Astrocyte (in vitro differentiated cells and primary cell): ENCODE results near the gene RASA2. TPM values are rescaled to one million over a fixed set of nuclear protein-coding genes. Genes with fewer than 3 reads are reported as not detected.

Source experiments
- DNase-seq: peaks from one replicate; pipeline ENCODE4 v3.0.0-alpha.2; 2010; ENCODE audit warnings: low read depth
- FAIRE-seq: peaks from 2 replicates; lab custom pipeline; 2011; peaks lifted over from hg19 to GRCh38; lab: Jason Lieb, UNC
- H2AFZ ChIP-seq: 2 replicates; pipeline ENCODE4 v1.6.0; 2012; ENCODE audit warnings: low read depth, low read length, inconsistent platforms
- H3K27ac ChIP-seq: 2 replicates; pipeline ENCODE4 v1.5.1; 2011; ENCODE audit warnings: low read depth, low read length, inconsistent platforms
- H3K27me3 ChIP-seq: 2 replicates; pipeline ENCODE4 v1.6.0; 2011; ENCODE audit warnings: low read length, inconsistent platforms; ENCODE audit not compliant: insufficient read depth
- H3K36me3 ChIP-seq: 2 replicates; pipeline ENCODE4 v1.5.1; 2011; ENCODE audit warnings: low read length, inconsistent platforms; ENCODE audit not compliant: insufficient read depth
- H3K4me1 ChIP-seq: 2 replicates; pipeline ENCODE4 v1.5.1; 2011; ENCODE audit warnings: low read length, inconsistent platforms; ENCODE audit not compliant: insufficient read depth
- H3K4me2 ChIP-seq: 2 replicates; pipeline ENCODE4 v1.6.0; 2012; ENCODE audit warnings: low read length, inconsistent platforms
- H3K4me3 ChIP-seq: 2 replicates; pipeline ENCODE4 v1.5.1; 2011; ENCODE audit warnings: low read depth, mild to moderate bottlenecking, low read length, inconsistent platforms; ENCODE audit not compliant: insufficient read depth
- H3K79me2 ChIP-seq: 2 replicates; pipeline ENCODE4 v1.6.0; 2012; ENCODE audit warnings: mild to moderate bottlenecking, low read length, inconsistent platforms; ENCODE audit not compliant: insufficient read depth
- H3K9ac ChIP-seq: 2 replicates; pipeline ENCODE4 v1.6.0; 2012; ENCODE audit warnings: mild to moderate bottlenecking, low read length, inconsistent platforms
- H3K9me3 ChIP-seq: 2 replicates; pipeline ENCODE4 v1.5.1; 2012; ENCODE audit warnings: low read depth, mild to moderate bottlenecking, low read length, inconsistent platforms; ENCODE audit not compliant: insufficient read depth
- H4K20me1 ChIP-seq: 2 replicates; pipeline ENCODE4 v1.6.0; 2012; ENCODE audit warnings: low read length, inconsistent platforms; ENCODE audit not compliant: insufficient read depth
- H3K27ac Mint-ChIP-seq: one replicate; pipeline ENCODE4 v1.8.0; 2021; ENCODE audit warnings: mild to moderate bottlenecking, mixed read lengths; ENCODE audit not compliant: unreplicated experiment
- H3K27me3 Mint-ChIP-seq: one replicate; pipeline ENCODE4 v1.8.0; 2021; ENCODE audit warnings: low read depth, mixed read lengths; ENCODE audit not compliant: unreplicated experiment
- H3K36me3 Mint-ChIP-seq: one replicate; pipeline ENCODE4 v1.8.0; 2021; ENCODE audit warnings: low read depth, mixed read lengths; ENCODE audit not compliant: unreplicated experiment
- H3K4me1 Mint-ChIP-seq: one replicate; pipeline ENCODE4 v1.8.0; 2021; ENCODE audit warnings: low read depth, mixed read lengths; ENCODE audit not compliant: unreplicated experiment
- H3K4me3 Mint-ChIP-seq: one replicate; pipeline ENCODE4 v1.8.0; 2021; ENCODE audit warnings: mild to moderate bottlenecking, moderate library complexity, mixed read lengths; ENCODE audit not compliant: unreplicated experiment
- H3K9me3 Mint-ChIP-seq: one replicate; pipeline ENCODE4 v1.8.0; 2021; ENCODE audit warnings: mild to moderate bottlenecking, mixed read lengths; ENCODE audit not compliant: unreplicated experiment
- CTCF ChIP-seq: IDR thresholded peaks from 2 replicates; pipeline ENCODE4 v1.5.1; 2011; ENCODE audit warnings: low read depth, mild to moderate bottlenecking, inconsistent platforms, low read length, moderate library complexity; ENCODE audit not compliant: insufficient read depth
- EZH2 ChIP-seq: IDR thresholded peaks from 2 replicates; pipeline ENCODE4 v1.6.1; 2012; ENCODE audit warnings: mild to moderate bottlenecking, low read length, inconsistent platforms; ENCODE audit not compliant: insufficient read depth
- total RNA-seq: library from RNA; stranded (reverse); gene quantifications from 2 replicates; pipeline ENCODE4 v1.2.1, GENCODE V29; 2021

RASA2 gene
- total RNA-seq, 1 donor from 2014 or later, result 19.0 TPM

DNA sequence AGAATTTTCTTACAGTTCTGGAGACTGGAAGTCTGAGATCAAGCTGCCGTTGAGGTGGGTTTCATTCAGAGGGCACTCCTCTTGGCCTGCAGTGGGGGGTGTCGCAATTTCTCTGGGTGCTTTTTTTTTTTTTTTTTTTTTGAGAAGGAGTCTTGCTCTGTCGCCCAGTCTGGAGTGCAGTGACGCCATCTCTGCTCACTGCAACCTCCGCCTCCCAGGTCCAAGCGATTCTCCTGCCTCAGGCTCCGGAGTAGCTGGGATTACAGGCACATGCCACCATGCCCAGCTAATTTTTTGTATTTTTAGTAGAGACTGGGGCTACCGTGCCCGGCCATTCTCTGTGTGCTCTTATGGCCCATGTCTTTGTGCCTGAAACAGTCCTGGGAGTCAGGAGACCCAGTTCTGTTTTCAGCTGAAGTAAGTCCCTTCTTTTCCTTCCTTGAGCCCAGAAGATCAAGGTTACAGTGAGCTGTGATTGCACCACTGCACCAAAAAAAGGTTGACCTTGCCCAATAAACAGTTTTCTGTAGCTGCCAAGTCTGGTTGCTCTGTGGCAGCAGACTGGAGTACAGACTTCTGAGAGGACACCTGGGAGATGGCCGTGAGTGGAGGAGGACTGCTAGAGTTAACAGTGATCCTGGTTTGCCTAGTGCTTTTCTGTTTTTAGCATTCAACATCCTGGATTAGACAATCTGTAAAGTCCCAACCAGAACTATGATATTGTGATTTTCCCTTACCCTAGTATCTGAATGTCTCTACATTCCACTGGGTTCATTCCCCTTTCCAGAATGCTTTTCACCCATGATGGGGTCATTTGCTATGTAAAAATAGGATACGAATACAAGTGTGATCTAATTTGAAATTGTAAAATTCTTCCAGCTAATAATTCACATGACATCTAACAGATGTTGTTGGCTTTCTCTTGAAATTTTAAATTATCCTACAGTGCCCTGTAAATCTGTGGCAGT is 174.7 kb downstream of the RASA2 start:
- DNase-seq, result no peak
- no peaks in the 10 kb centered on the region for H4K20me1 ChIP-seq
- H3K4me1 ChIP-seq, result peaks cover 16% of the 10 kb centered on the region
- no peaks in the 10 kb centered on the region for H3K79me2 ChIP-seq
- no peaks in the 10 kb centered on the region for H3K36me3 ChIP-seq
- TF ChIP-seq EZH2, result no peak
- TF ChIP-seq CTCF, result no peak
- Mint-ChIP-seq H3K27ac (no peak overlapping the region), H3K27me3 (peaks cover 36% of the 10 kb centered on the region), H3K4me3 (no peak overlapping the region), H3K36me3 (no peaks in the 10 kb centered on the region), H3K9me3 (peaks cover 3% of the 10 kb centered on the region), H3K4me1 (peaks cover 15% of the 10 kb centered on the region)
- no peak for FAIRE-seq
- H3K9me3 ChIP-seq, result no peaks in the 10 kb centered on the region
- no peak overlapping the region for H2AFZ ChIP-seq
- no peak overlapping the region for H3K4me2 ChIP-seq
- no peak overlapping the region for H3K9ac ChIP-seq
- H3K4me3 ChIP-seq, result no peak overlapping the region
- no peak overlapping the region for H3K27ac ChIP-seq
- H3K27me3 ChIP-seq, result peaks cover 4% of the 10 kb centered on the region

GRCh38 chr3:141663993-141664392 is 177.2 kb downstream of the RASA2 start:
- Histone ChIP-seq H3K4me2 (no peak overlapping the region), H3K27me3 (no peaks in the 10 kb centered on the region), H3K4me1 (peaks cover 16% of the 10 kb centered on the region), H3K9me3 (no peaks in the 10 kb centered on the region), H4K20me1 (no peaks in the 10 kb centered on the region), H3K36me3 (no peaks in the 10 kb centered on the region), H3K9ac (no peak overlapping the region), H3K4me3 (no peak overlapping the region), H3K79me2 (no peaks in the 10 kb centered on the region), H3K27ac (no peak overlapping the region), H2AFZ (no peak overlapping the region)
- Mint-ChIP-seq H3K27me3 (peaks cover 16% of the 10 kb centered on the region), H3K4me1 (peaks cover 12% of the 10 kb centered on the region), H3K36me3 (no peaks in the 10 kb centered on the region), H3K9me3 (peaks cover 6% of the 10 kb centered on the region), H3K27ac (peak overlapping the region; percentile 66), H3K4me3 (no peak overlapping the region)
- TF ChIP-seq CTCF (no peak), EZH2 (no peak)
- FAIRE-seq (no peak), DNase-seq (no peak)

Other genes with a start within 250 kb of the RASA2 start
- gene ZBTB38, start 118.5 kb upstream of the RASA2 start, total RNA-seq, result 57.6 and 60.7 TPM in 2 replicates